PC-3 (cell line): ENCODE data around the gene APCDD1. TPM values are rescaled to one million over a fixed set of nuclear protein-coding genes. Genes with fewer than 3 reads are reported as not detected.
"Not testable (repeated sequence)": the region's sequence is repeated elsewhere in the genome, so short reads cannot be mapped to it uniquely, and the experiment has no call there.

Source experiments
- ATAC-seq: fragments of 200-7000 bp; cut with Tn5 transposase; 2 replicates; pipeline ENCODE4 v1.9.1; 2020; ENCODE audit warnings: mild to moderate bottlenecking, moderate library complexity
- BruUV-seq: library from RNA; stranded (reverse); fragments of 400-500 nt; replicated peaks from 2 replicates; lab custom pipeline; 2021; lab: Mats Ljungman, UMichigan
- CTCF ChIA-PET: fragments of 300-600 bp; sonication (Branson Sonifier 250); formaldehyde crosslinking; loops from one replicate; lab custom pipeline; 2022; ENCODE audit warnings: antibody characterized with exemption; lab: Charles Lee
- POLR2A ChIA-PET: fragments of 300-600 bp; sonication (Branson Sonifier 250); formaldehyde crosslinking; loops from one replicate; lab custom pipeline; 2022; ENCODE audit warnings: antibody characterized with exemption; ENCODE audit not compliant: unreplicated experiment; lab: Charles Lee
- DNase-seq: peaks from one replicate; pipeline ENCODE4 v3.0.0-alpha.2; 2015
- H2AFZ ChIP-seq: fragments of 300-600 bp; sonication (generic); 2 replicates; pipeline ENCODE4 v1.6.0; 2016; ENCODE audit warnings: antibody characterized with exemption, low read length
- H3F3A ChIP-seq: fragments of 300-600 bp; sonication (generic); one replicate; pipeline ENCODE4 v1.6.0; 2017; ENCODE audit warnings: antibody characterized with exemption, low read length, control low read depth, mild to moderate bottlenecking; ENCODE audit not compliant: unreplicated experiment
- H3K27ac ChIP-seq: fragments of 300-600 bp; sonication (generic); 2 replicates; pipeline ENCODE4 v1.5.1; 2016; ENCODE audit warnings: mild to moderate bottlenecking, low read length
- H3K27me3 ChIP-seq: fragments of 300-600 bp; sonication (generic); 2 replicates; pipeline ENCODE4 v1.6.1; 2016; ENCODE audit warnings: low read length, mixed read lengths
- H3K36me3 ChIP-seq: fragments of 300-600 bp; sonication (generic); 2 replicates; pipeline ENCODE4 v1.6.1; 2016; ENCODE audit warnings: low read depth, mixed run types, low read length, mixed read lengths
- H3K4me1 ChIP-seq: fragments of 300-600 bp; sonication (generic); 2 replicates; pipeline ENCODE4 v1.5.1; 2016; ENCODE audit warnings: low read length; ENCODE audit not compliant: insufficient read depth
- H3K4me2 ChIP-seq: fragments of 300-600 bp; sonication (generic); 2 replicates; pipeline ENCODE4 v1.6.0; 2016; ENCODE audit warnings: low read length
- H3K4me3 ChIP-seq: fragments of 300-600 bp; sonication (generic); 2 replicates; pipeline ENCODE4 v1.5.1; 2016; ENCODE audit warnings: mild to moderate bottlenecking, low read length, mixed read lengths
- H3K79me2 ChIP-seq: fragments of 300-600 bp; sonication (generic); 2 replicates; pipeline ENCODE4 v1.6.1; 2017; ENCODE audit warnings: low read length, mixed read lengths
- H3K9ac ChIP-seq: fragments of 300-600 bp; sonication (generic); 2 replicates; pipeline ENCODE4 v1.6.0; 2016; ENCODE audit warnings: mild to moderate bottlenecking, low read length
- H3K9me2 ChIP-seq: fragments of 300-600 bp; sonication (generic); replicated peaks from 2 replicates; pipeline ENCODE4 v1.6.1; 2016; ENCODE audit warnings: mixed run types, low read length, mixed read lengths
- H3K9me3 ChIP-seq: fragments of 300-600 bp; sonication (generic); 2 replicates; pipeline ENCODE4 v1.6.1; 2016; ENCODE audit warnings: low read length, mixed read lengths
- H4K20me1 ChIP-seq: fragments of 300-600 bp; sonication (generic); 2 replicates; pipeline ENCODE4 v1.6.1; 2016; ENCODE audit warnings: low read length, mixed read lengths
- EZH2 ChIP-seq: fragments of 300-600 bp; sonication (generic); IDR thresholded peaks from one replicate; pipeline ENCODE4 v1.6.1; 2017; ENCODE audit warnings: antibody characterized with exemption, mild to moderate bottlenecking, low read length; ENCODE audit not compliant: unreplicated experiment
- EZH2phosphoT487 ChIP-seq: fragments of 300-600 bp; sonication (generic); IDR thresholded peaks from 2 replicates; pipeline ENCODE4 v1.6.1; 2018; ENCODE audit warnings: mild to moderate bottlenecking, antibody characterized with exemption, low read length, borderline replicate concordance
- intact Hi-C: fragments of 100-400 bp; cut with micrococcal nuclease; formaldehyde crosslinking; loops from 2 replicates; pipeline ENCODE4 v1.9.0; 2023
- total RNA-seq: library from RNA; depleted of rRNA; stranded (reverse); fragments of >200 nt; gene quantifications from 2 replicates; pipeline ENCODE4 v1.2.3, GENCODE V29; 2014
- TF ChIP-seq, protein P1 (sequence below): fragments of 300-600 bp; sonication (generic); conservative IDR thresholded peaks from 2 replicates; pipeline ENCODE4 v1.5.1; 2017; ENCODE audit warnings: antibody characterized with exemption, low read depth, mild to moderate bottlenecking, low read length

Gene APCDD1
- total RNA-seq, 1 experiment from 2014 or later = not detected

DNA sequence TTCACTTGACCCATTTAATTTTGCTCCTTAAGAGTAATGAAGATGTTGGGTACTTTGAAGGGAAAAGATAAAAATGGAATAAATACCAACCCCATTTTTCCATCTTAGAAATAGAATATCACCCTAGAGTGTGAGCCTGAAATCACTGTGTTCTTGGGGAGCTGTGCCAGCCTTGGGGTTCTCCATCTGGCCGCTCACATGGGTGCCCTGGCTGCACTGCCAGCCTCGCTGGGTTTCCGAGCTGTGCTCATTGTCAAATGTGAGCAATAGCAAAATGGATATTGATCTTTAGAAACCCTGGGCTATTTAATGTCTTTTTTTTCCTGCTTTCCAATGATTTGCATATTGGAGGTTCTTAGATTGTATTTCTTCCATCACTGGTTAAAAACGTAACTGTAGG lies 9.3 kb downstream of the APCDD1 start:
- POLR2A ChIA-PET = no interaction called here
- no TSS peak for BruUV-seq

DNA sequence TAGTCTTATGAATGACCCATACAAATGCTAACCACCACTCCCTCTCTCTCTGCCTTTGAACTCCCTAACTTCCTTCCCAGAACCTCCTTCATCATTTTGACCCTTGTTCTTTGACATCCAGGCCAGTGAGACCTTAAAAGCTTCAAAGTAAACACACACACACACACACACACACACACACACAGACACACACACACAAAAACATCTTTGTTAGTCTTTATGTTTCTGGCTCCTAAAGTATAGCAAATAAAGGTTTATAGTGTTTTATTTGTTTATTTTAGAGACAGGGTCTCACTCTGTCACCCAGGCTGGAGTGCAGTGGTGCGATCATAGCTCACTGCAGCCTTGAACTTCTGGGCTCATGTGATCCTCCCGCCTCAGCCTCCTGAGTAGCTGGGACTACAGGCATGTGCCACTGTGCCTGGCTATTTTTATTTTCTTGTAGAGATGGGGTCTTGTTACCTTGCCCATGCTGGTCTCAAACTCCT lies 9.8 kb downstream of the APCDD1 start:
- H3F3A ChIP-seq, BruUV-seq, H3K27ac ChIP-seq, H4K20me1 ChIP-seq, H3K4me1 ChIP-seq, H3K4me3 ChIP-seq, H2AFZ ChIP-seq, H3K79me2 ChIP-seq, H3K4me2 ChIP-seq, CTCF ChIA-PET, intact Hi-C loops, POLR2A ChIA-PET, H3K9me3 ChIP-seq, ATAC-seq, DNase-seq, H3K9me2 ChIP-seq, H3K36me3 ChIP-seq, H3K9ac ChIP-seq: not testable (repeated sequence)
- peaks cover 82% of the 10 kb centered on the region for H3K27me3 ChIP-seq

More for the DNA sequence above, 9.3 kb downstream of the APCDD1 start:
- H3K4me3 ChIP-seq = no peak overlapping the region
- H4K20me1 ChIP-seq = no peaks in the 10 kb centered on the region
- H3K9me3 ChIP-seq = no peaks in the 10 kb centered on the region
- intact Hi-C loops = no loop called here
- no peaks in the 10 kb centered on the region for H3K9me2 ChIP-seq
- H3K4me2 ChIP-seq = no peak overlapping the region
- H3K79me2 ChIP-seq = no peaks in the 10 kb centered on the region
- H3K36me3 ChIP-seq = no peaks in the 10 kb centered on the region
- no peaks in the 10 kb centered on the region for H3K4me1 ChIP-seq
- no peak for DNase-seq
- H3K9ac ChIP-seq = no peak overlapping the region
- CTCF ChIA-PET = no interaction called here
- no peak overlapping the region for H3K27ac ChIP-seq
- peaks cover 82% of the 10 kb centered on the region for H3K27me3 ChIP-seq
- no peak for ATAC-seq
- TF ChIP-seq, protein P1, sequence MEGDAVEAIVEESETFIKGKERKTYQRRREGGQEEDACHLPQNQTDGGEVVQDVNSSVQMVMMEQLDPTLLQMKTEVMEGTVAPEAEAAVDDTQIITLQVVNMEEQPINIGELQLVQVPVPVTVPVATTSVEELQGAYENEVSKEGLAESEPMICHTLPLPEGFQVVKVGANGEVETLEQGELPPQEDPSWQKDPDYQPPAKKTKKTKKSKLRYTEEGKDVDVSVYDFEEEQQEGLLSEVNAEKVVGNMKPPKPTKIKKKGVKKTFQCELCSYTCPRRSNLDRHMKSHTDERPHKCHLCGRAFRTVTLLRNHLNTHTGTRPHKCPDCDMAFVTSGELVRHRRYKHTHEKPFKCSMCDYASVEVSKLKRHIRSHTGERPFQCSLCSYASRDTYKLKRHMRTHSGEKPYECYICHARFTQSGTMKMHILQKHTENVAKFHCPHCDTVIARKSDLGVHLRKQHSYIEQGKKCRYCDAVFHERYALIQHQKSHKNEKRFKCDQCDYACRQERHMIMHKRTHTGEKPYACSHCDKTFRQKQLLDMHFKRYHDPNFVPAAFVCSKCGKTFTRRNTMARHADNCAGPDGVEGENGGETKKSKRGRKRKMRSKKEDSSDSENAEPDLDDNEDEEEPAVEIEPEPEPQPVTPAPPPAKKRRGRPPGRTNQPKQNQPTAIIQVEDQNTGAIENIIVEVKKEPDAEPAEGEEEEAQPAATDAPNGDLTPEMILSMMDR = no peak
- TF ChIP-seq EZH2 (no peak), EZH2phosphoT487 (no peak)
- no peaks in the 10 kb centered on the region for H3F3A ChIP-seq
- no peak overlapping the region for H2AFZ ChIP-seq

DNA sequence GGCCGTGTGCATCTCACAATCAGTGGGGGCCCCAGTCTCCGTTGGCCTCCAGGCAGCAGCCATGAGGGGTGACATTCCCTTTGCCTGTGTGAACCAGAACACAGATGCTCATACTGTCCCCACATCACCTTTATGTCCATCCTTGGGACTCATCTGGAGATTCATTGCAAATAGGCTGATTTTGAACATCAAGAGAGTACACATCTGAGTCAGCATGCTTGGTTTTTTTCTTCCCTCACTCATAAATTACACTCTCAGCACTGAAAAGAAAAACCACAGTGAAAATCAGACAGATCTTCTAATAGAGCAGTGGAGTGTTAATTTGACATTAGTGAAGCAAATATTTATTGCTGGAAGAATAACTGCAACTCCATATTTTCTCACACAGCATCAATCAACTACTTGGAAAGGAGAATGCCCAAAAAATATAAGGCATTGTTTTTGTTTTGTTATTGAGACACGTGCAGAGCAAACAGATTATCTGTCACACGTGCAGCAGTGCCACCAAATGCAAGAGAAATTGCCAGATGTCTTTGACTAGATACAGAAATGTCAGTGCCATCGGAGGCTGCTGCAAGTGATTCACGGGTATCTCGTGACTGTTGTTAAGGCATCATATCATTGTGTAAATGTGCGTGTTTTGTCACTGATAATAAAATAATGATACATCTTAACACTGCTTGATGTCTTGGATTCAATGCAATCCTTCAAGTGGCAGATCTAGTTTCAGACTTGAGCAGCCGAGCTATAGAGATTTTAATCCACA lies 10.9 kb downstream of the APCDD1 start:
- Histone ChIP-seq H2AFZ (no peak overlapping the region), H3K27me3 (peaks cover 85% of the 10 kb centered on the region), H3K36me3 (no peaks in the 10 kb centered on the region), H3K9me3 (no peaks in the 10 kb centered on the region), H3K4me3 (no peak overlapping the region), H3K4me1 (no peaks in the 10 kb centered on the region), H3K9me2 (no peaks in the 10 kb centered on the region), H3K27ac (no peak overlapping the region), H3K9ac (no peak overlapping the region), H3K4me2 (no peak overlapping the region), H4K20me1 (no peaks in the 10 kb centered on the region), H3K79me2 (no peaks in the 10 kb centered on the region), H3F3A (no peaks in the 10 kb centered on the region)
- POLR2A ChIA-PET = no interaction called here
- CTCF ChIA-PET = no interaction called here
- ATAC-seq (no peak), DNase-seq (no peak)
- TF ChIP-seq EZH2phosphoT487 (no peak), EZH2 (no peak)
- TF ChIP-seq, protein P1 = no peak
- no TSS peak for BruUV-seq
- intact Hi-C loops = no loop called here
